ENCODE measurements around the gene HIGD1C.

DNA sequence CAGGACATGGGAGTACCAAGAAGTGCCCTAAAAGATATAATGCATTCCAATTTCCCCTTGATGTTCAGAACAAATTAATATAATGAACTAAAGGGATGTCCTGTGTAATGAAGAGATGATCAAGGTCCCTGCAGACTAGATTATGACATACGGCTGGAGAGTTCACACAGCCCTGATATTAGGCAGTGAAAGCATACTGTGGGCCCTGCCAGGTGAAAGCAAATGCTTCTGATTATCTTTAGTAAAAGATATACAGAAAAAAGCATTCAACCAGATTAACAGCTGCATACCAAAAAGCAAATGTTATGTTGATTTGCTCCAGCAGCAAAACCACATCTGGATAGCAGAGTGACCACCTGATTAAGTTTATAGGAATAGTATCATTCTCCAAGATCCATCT, 12.1 kb downstream of the HIGD1C start:
- TF ChIP-seq, protein P1, sequence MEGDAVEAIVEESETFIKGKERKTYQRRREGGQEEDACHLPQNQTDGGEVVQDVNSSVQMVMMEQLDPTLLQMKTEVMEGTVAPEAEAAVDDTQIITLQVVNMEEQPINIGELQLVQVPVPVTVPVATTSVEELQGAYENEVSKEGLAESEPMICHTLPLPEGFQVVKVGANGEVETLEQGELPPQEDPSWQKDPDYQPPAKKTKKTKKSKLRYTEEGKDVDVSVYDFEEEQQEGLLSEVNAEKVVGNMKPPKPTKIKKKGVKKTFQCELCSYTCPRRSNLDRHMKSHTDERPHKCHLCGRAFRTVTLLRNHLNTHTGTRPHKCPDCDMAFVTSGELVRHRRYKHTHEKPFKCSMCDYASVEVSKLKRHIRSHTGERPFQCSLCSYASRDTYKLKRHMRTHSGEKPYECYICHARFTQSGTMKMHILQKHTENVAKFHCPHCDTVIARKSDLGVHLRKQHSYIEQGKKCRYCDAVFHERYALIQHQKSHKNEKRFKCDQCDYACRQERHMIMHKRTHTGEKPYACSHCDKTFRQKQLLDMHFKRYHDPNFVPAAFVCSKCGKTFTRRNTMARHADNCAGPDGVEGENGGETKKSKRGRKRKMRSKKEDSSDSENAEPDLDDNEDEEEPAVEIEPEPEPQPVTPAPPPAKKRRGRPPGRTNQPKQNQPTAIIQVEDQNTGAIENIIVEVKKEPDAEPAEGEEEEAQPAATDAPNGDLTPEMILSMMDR (conservative IDR thresholded peaks at IDR 0.05): no peak
- no peak for TF ChIP-seq EZH2 (IDR thresholded peaks at IDR 0.05; ENCODE audit: low read depth)
